Nucleus accumbens (tissue), 56 donors: ENCODE measurements around the gene BUB1.
"Not testable (repeated sequence)": the region's sequence is repeated elsewhere in the genome, so short reads cannot be mapped to it uniquely, and the experiment has no call there.

Source experiments
- DNase-seq, 56 donors: peaks; one replicate each; lab custom pipeline; 2025; lab: John Stamatoyannopoulos, UW

Gene BUB1

GRCh38 chr2:110660558-110660957 is 17.3 kb downstream of the BUB1 start:
- DNase-seq, result no peak

DNA sequence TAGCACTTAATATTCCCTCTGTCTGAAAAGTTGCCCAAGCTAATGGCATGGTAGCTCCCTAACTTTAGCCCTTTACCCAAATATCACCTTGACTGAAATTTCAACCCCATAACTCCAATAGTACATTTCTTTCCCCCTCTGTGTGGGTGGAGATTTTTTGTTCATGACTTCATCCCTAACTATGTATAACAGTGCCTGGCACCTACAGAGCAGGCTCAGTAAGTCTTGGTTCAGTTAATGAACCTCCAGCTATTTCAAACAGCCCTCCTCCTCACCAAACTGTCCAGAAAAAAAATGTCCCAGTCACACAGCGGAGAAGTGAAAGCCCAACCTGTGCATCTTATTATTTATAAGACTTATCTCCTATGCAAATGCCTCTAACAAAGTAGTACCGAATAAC is 18.6 kb downstream of the BUB1 start:
- DNase-seq, result no peak

- DNase-seq, result no peak
These were observed 20.0 kb downstream of the BUB1 start for GRCh38 chr2:110657724-110658305.

GRCh38 chr2:110655701-110656100 is 22.2 kb downstream of the BUB1 start:
- DNase-seq, result no peak

DNA sequence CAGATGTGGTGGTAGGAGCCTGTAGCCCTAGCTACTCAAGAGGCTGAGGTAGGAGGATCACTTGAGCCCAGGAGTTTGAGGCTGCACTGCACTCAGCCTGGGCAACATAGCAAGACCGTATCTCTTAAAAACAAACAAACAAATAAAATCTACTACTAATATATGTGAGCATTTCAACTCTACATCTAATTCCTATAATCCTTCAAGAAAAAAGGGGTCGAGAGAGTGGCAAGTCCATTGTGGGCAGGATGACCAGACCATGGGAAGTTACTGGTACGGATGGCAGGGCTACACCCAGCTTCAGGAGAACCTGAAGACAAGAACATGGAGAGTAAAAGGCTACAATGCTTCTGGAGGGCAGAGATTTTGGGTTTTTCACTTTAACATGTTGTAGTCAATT is 24.0 kb downstream of the BUB1 start:
- DNase-seq, result no peak

DNA sequence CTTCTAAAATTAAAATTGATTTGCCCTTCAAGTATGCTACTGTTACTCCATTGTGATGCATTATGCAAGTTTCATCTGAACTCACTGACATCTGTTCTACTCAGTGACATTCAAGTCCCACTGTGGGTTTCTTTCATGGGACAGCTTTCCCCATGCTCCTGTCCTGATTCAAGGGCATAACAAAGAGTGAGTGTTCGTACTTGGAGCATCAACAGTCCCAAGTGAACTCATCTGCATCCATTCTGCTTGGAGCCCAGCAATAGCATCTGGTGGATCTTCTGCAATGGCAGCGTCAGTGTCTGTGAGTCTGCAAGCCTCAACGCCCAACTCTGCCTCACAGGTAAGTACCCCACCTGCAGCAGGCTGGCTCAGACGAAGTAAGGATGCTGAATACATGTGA is 27.5 kb downstream of the BUB1 start:
- DNase-seq, result peak in 24 of 56 donors; percentile 3 to 43 (median 14)

- DNase-seq, result no peak
These were observed 30.1 kb downstream of the BUB1 start for GRCh38 chr2:110647777-110648176.

DNA sequence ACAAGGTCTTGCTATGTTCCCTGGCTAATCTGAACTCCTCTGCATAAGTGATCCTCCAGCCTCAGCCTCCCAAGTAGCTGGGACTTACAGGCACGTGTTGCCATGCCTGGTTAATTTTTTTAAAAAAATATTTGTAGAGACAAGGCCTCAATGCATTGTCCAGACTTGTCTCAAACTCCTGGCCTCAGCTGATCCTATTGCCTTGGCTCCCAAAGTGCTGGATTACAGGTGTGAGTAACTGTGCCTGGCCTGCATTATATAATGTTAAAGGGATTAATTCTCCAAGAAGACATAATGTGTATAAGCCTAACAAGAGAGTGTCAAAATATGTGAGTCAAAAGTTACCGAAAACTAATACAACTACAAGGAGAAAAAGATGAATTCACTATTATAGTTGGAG is 32.2 kb downstream of the BUB1 start:
- DNase-seq, result no peak

GRCh38 chr2:110644357-110644756 is 33.5 kb downstream of the BUB1 start:
- no peak for DNase-seq

DNA sequence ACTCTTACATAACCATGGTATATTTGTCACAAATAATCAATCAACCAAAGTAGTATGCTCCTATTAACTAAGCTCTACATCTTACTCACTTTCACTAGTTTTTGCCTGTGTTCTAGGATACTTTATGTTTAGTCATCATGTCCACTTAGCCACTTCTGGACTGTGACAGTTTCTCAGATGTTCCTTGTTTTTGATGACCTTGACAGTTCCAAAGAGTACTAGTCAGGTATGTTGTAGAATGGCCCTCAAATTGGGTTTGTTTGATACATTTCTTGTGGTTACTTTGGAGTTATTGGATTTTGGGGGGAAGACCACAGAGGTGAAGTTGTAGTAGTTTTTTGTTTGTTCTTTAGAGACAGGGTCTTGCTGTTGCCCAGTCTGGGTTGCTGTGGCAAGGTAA is 35.5 kb downstream of the BUB1 start:
- DNase-seq, result no peak

DNA sequence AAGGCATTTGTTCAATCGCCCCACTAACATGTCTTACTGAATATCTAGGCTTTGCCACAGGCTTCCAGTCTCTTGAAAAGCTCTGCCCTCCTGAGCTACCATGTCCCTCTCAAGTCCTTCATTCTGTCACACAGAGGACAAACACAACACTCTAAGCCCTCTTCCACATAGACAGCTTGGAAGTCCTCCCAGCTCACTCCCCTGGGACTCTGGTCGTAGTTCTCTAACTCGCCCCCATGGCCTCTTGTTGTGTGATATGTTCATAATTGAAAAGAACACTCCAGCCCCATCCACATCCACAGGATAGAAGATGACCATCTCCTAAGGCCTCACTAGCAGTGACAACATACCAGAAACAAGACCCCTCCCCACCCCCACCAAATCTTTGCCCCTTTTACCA is 37.9 kb downstream of the BUB1 start:
- no peak for DNase-seq

GRCh38 chr2:110638952-110639695 is 38.7 kb downstream of the BUB1 start:
- no peak for DNase-seq

DNA sequence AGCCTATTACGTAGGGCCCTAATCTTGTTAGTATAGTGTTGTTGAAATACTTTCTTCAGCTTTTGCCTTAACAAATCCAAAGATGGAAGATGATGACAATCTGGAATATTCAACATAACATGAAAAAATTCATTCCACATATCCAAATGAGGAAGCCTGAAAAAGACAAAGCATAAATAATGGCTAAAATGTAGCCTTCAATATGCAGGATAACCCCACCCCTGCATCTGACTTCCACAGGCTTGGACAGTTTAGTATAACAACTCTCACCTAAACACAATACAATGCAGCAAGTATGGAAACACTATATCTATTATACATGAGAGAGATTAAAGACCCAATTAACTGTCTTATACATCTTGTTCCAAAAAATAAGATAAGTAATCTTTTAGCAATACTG is 39.9 kb downstream of the BUB1 start:
- no peak for DNase-seq

DNA sequence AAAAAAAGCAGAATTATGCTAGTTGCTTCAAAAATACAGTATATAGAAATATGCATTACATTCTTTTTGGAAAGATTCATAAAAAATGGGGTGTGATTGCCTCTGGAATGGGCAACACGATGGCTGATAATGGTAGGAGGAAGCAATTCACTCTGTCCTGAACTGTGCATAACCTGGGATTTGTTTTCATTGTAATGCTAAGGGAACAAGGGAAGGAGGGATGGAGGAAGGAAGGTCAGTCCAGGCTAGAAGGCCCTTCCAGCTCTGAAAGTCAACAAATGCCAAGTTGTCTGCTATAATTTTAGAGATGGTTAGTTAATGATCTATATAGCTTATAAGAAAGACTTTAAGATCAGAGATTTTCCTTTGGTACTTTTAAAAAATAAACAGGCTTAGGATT is 40.8 kb downstream of the BUB1 start:
- no peak for DNase-seq

GRCh38 chr2:110635949-110636628 is 41.8 kb downstream of the BUB1 start:
- DNase-seq, result not testable (repeated sequence)

DNA sequence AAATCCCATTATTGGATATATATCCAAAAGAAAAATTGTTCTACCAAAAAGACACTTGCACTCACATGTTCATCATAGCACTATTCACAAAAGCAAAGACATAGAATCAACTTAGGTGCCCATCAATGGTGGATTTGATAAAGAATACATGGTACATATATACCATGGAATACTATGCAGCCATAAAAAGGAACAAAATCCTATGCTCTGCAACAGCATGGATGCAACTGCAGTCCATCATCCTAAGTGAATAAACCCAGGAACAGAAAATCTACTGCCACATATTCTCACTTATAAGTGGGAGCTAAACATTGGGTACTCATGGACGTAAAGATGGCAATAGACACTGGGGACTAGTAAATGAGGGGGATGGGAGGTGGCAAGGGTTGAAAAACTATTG is 50.5 kb downstream of the BUB1 start:
- DNase-seq, result not testable (repeated sequence)

DNA sequence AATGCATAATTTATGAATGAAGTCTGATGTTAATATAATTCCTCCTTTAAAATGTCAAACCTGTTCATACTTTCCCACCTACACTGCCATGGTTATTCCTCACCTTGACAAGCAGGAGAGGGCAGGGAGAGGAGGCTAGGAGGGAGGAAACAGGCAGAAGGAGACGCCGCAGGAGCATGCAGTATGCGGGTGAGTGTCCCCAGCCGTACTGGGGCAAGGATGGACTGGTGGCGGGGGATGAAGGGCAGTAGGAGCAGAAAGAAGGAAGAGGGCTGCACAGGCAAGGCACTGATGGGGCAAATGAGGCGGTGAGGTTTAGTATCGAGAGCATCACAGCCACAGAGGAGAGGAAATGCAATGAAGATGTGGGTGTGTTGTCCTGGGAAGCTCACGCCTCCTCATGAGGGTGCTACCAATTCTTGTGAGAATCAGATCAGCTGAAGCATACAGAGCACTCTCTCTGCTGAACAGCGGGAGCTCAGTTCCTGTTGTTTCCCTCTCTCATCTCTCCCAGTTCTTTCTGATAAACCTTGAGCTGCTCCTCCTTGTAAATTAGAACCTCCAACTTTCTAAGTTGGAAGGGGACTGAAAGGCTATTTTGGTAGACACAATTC is 58.4 kb downstream of the BUB1 start:
- DNase-seq, result not testable (repeated sequence)

- not testable (repeated sequence) for DNase-seq
These were observed 63.9 kb downstream of the BUB1 start for GRCh38 chr2:110613927-110614326.

- DNase-seq, result not testable (repeated sequence)
These were observed 67.1 kb downstream of the BUB1 start for GRCh38 chr2:110610613-110611250.

- DNase-seq, result not testable (repeated sequence)
These were observed 67.8 kb downstream of the BUB1 start for GRCh38 chr2:110609843-110610612.
